A673 (cell line): ENCODE data around the gene BACH2.

Experiments
- CTCF ChIP-seq: fragments of 300-800, 200-600 bp; sonication (generic); conservative IDR thresholded peaks from 2 replicates; pipeline ENCODE4 v1.5.1; 2017; ENCODE audit warnings: low read depth, mild to moderate bottlenecking, antibody characterized with exemption, low read length, moderate library complexity, mixed read lengths
- EZH2 ChIP-seq: fragments of 200-600 bp; sonication (generic); IDR thresholded peaks from 2 replicates; pipeline ENCODE4 v1.6.1; 2017; ENCODE audit warnings: borderline replicate concordance, low read depth, mild to moderate bottlenecking, mixed read lengths, antibody characterized with exemption, low read length; ENCODE audit not compliant: poor library complexity, severe bottlenecking

DNA sequence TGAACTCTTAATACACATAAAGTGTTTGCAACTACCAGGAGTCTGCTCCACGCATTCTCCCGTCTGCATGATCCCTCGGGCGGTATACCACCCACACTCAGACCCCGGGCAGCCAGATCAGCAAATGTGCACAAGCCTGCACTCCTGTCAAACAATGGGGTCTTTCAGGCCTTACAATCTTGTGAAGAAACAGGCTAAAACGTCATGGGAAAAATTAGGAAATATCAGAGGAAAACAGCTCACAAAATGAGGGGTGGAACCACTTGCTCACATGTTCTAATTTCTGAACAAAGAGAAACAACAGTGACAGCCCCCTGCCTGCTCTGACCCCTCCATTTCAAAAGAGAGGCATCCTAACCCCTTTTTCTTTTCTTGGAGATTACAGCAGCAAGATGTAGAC, 69.4 kb downstream of the BACH2 start:
- no peak for TF ChIP-seq CTCF
- TF ChIP-seq EZH2 = no peak
